AG09319 (cell line): ENCODE data around the gene RAD51B.

ENCODE experiments used
- DNase-seq: peaks from one replicate; pipeline ENCODE4 v3.0.0-alpha.2; 2010; ENCODE audit warnings: low read depth; ENCODE audit errors: extremely low read depth
- CTCF ChIP-seq: IDR thresholded peaks from 2 replicates; pipeline ENCODE4 v1.5.1; 2011; ENCODE audit warnings: low read depth, mild to moderate bottlenecking, inconsistent platforms, low read length, moderate library complexity

The RAD51B gene

GRCh38 chr14:68370057-68370360, 550.4 kb downstream of the RAD51B start:
- DNase-seq, result no peak
- TF ChIP-seq CTCF, result no peak

GRCh38 chr14:68372368-68372767, 552.8 kb downstream of the RAD51B start:
- TF ChIP-seq CTCF, result no peak

GRCh38 chr14:68373124-68373646, 553.6 kb downstream of the RAD51B start:
- DNase-seq, result no peak
- no peak for TF ChIP-seq CTCF

More at GRCh38 chr14:68372368-68372767, 552.8 kb downstream of the RAD51B start:
- no peak for DNase-seq

GRCh38 chr14:68373847-68374444, 554.4 kb downstream of the RAD51B start:
- no peak for DNase-seq
- TF ChIP-seq CTCF, result no peak

- no peak for DNase-seq
- no peak for TF ChIP-seq CTCF
These were observed 555.1 kb downstream of the RAD51B start for GRCh38 chr14:68374682-68375081.

- DNase-seq, result no peak
- TF ChIP-seq CTCF, result no peak
These were observed 555.8 kb downstream of the RAD51B start for GRCh38 chr14:68375376-68375775.

GRCh38 chr14:68376067-68376779, 556.6 kb downstream of the RAD51B start:
- no peak for DNase-seq
- TF ChIP-seq CTCF, result no peak
